Thoracic aorta (tissue), 2 donors: ENCODE results near the gene MAPK8IP2. TPM values are rescaled to one million over a fixed set of nuclear protein-coding genes. Genes with fewer than 3 reads are reported as not detected.
A peak's percentile ranks its signal among the peaks of the same experiment; 100 is the strongest.

Experiments
- ATAC-seq: fragments of 150-250 bp; one replicate; pipeline ENCODE4 v1.8.0; 2017; ENCODE audit warnings: low read depth; ENCODE audit not compliant: insufficient number of reproducible peaks, low FRiP score
- DNase-seq: peaks from one replicate; pipeline ENCODE4 v3.0.0-alpha.2; 2020; ENCODE audit warnings: low spot score
- H3K27ac ChIP-seq, 2 donors: fragments of 200-600 bp; sonication (generic); 1 replicate in 1 of 2; 2 replicates in 1 of 2; pipeline ENCODE4 v1.5.1; 2016; ENCODE audit warnings: mild to moderate bottlenecking in 2 of 2, moderate library complexity in 2 of 2
- H3K27me3 ChIP-seq: fragments of 200-600 bp; sonication (generic); replicated peaks from 2 replicates; pipeline ENCODE4 v1.6.0; 2016; ENCODE audit warnings: mild to moderate bottlenecking; ENCODE audit not compliant: insufficient read depth
- H3K36me3 ChIP-seq: fragments of 200-600 bp; sonication (generic); one replicate; pipeline ENCODE4 v1.5.1; 2016
- H3K4me1 ChIP-seq, 2 donors: fragments of 200-600 bp; sonication (generic); 1 replicate in 1 of 2; 2 replicates in 1 of 2; pipeline versions ENCODE4 v1.5.1 to v1.6.0; 2016; ENCODE audit warnings: low read depth in 2 of 2, mild to moderate bottlenecking in 1 of 2; ENCODE audit not compliant: control insufficient read depth in 1 of 2
- H3K4me3 ChIP-seq: fragments of 200-600 bp; sonication (generic); 2 replicates; pipeline ENCODE4 v1.5.1; 2016; ENCODE audit warnings: mild to moderate bottlenecking
- H3K9me3 ChIP-seq: fragments of 200-600 bp; sonication (generic); 2 replicates; pipeline ENCODE4 v1.5.1; 2016
- CTCF ChIP-seq: fragments of 200-600 bp; sonication (generic); IDR thresholded peaks from one replicate; pipeline ENCODE4 v1.5.1; 2019; ENCODE audit warnings: antibody characterized with exemption
- total RNA-seq, 2 donors: library from RNA; depleted of rRNA; stranded (reverse); fragments of >200 nt; gene quantifications; one replicate each; pipeline versions ENCODE4 v1.1.0 to v1.2.3, GENCODE V29; 2016

The MAPK8IP2 gene
- total RNA-seq: under 1 TPM; 0.41 to 0.92 TPM

- H3K27me3 ChIP-seq: peaks cover 8% of the 10 kb centered on the region
- TF ChIP-seq CTCF: no peak
- ATAC-seq: no peak
Measured at GRCh38 chr22:50600538-50600937, at the start of gene MAPK8IP2. Gene MAPK8IP2 (plus strand): TSS chr22:50600793. CDS start chr22:50600819, 26 bp downstream.

GRCh38 chr22:50551160-50551752 is 49.3 kb upstream of the MAPK8IP2 start:
- H3K27ac ChIP-seq: no peak overlapping the region
- DNase-seq (no peak), ATAC-seq (no peak)
- no peaks in the 10 kb centered on the region for H3K9me3 ChIP-seq
- H3K4me1 ChIP-seq: peaks cover 0 to 11% of the 10 kb centered on the region in 2 donors
- no peak for TF ChIP-seq CTCF
- no peaks in the 10 kb centered on the region for H3K27me3 ChIP-seq
- no peaks in the 10 kb centered on the region for H3K36me3 ChIP-seq
- H3K4me3 ChIP-seq: no peak overlapping the region

More at GRCh38 chr22:50600538-50600937, at the start of gene MAPK8IP2:
- Histone ChIP-seq H3K36me3 (no peaks in the 10 kb centered on the region), H3K4me3 (peak within 1 kb of the TSS; percentile 52), H3K4me1 (no peaks in the 10 kb centered on the region), H3K27ac (no peak within 1 kb of the TSS), H3K9me3 (no peaks in the 10 kb centered on the region)
- no peak for DNase-seq

GRCh38 chr22:50553310-50553709 is 47.3 kb upstream of the MAPK8IP2 start:
- no peak overlapping the region for H3K27ac ChIP-seq
- no peak for DNase-seq
- H3K36me3 ChIP-seq: no peaks in the 10 kb centered on the region
- no peaks in the 10 kb centered on the region for H3K9me3 ChIP-seq
- ATAC-seq: no peak
- H3K27me3 ChIP-seq: no peaks in the 10 kb centered on the region
- peaks cover 0 to 8% of the 10 kb centered on the region in 2 donors for H3K4me1 ChIP-seq
- no peak for TF ChIP-seq CTCF
- no peak overlapping the region for H3K4me3 ChIP-seq

GRCh38 chr22:50556703-50557102 is 43.9 kb upstream of the MAPK8IP2 start:
- Histone ChIP-seq H3K4me3 (no peak overlapping the region), H3K36me3 (no peaks in the 10 kb centered on the region), H3K27me3 (no peaks in the 10 kb centered on the region), H3K9me3 (no peaks in the 10 kb centered on the region), H3K27ac (no peak overlapping the region), H3K4me1 (no peaks in the 10 kb centered on the region)
- no peak for TF ChIP-seq CTCF
- ATAC-seq (no peak), DNase-seq (no peak)

- no peak for TF ChIP-seq CTCF
- peaks cover 9 to 13% of the 10 kb centered on the region in 2 donors for H3K4me1 ChIP-seq
- H3K27ac ChIP-seq: no peak overlapping the region
- no peaks in the 10 kb centered on the region for H3K36me3 ChIP-seq
- no peak for ATAC-seq
- no peaks in the 10 kb centered on the region for H3K27me3 ChIP-seq
- no peak overlapping the region for H3K4me3 ChIP-seq
- H3K9me3 ChIP-seq: no peaks in the 10 kb centered on the region
- no peak for DNase-seq
Measured at GRCh38 chr22:50560034-50560433, 40.6 kb upstream of the MAPK8IP2 start.
